Muscle of leg (tissue), 11 donors: ENCODE data around the gene NSDHL. TPM values are rescaled to one million over a fixed set of nuclear protein-coding genes. Genes with fewer than 3 reads are reported as not detected.
A peak's percentile ranks its signal among the peaks of the same experiment; 100 is the strongest.

Source experiments
- DNase-seq: peaks from one replicate; pipeline ENCODE4 v3.0.0; 2013
- H3K27ac ChIP-seq: one replicate; pipeline ENCODE4 v1.5.1; 2013; ENCODE audit warnings: mild to moderate bottlenecking, low read length, control low read depth
- H3K27me3 ChIP-seq: one replicate; pipeline ENCODE4 v1.6.1; 2013; ENCODE audit warnings: low read length; ENCODE audit not compliant: control insufficient read depth, insufficient read depth
- H3K36me3 ChIP-seq: one replicate; pipeline ENCODE4 v1.6.1; 2013; ENCODE audit warnings: low read length; ENCODE audit not compliant: control insufficient read depth, insufficient read depth
- H3K4me1 ChIP-seq: one replicate; pipeline ENCODE4 v1.6.1; 2013; ENCODE audit warnings: low read length; ENCODE audit not compliant: control insufficient read depth, insufficient read depth
- H3K4me3 ChIP-seq: one replicate; pipeline ENCODE4 v1.5.1; 2013; ENCODE audit warnings: low read length, control low read depth
- H3K9me3 ChIP-seq: replicated peaks from 2 replicates; pipeline ENCODE4 v1.6.1; 2013; ENCODE audit warnings: low read depth, low read length; ENCODE audit not compliant: control insufficient read depth
- WGBS: methylation state at CpG from one replicate; pipeline ENCODE4 v1.1.5; 2013; ENCODE audit warnings: missing lambda C conversion rate; ENCODE audit not compliant: insufficient coverage; 5-methylcytosine and 5-hydroxymethylcytosine counted together
- polyA plus RNA-seq, 8 donors: library from polyadenylated mRNA; unstranded; fragments of 120-200 nt; gene quantifications; one replicate each; pipeline versions ENCODE4 v1.2.1 to v1.2.3, GENCODE V29; 2013; ENCODE audit warnings: inconsistent platforms in 1 of 8, low replicate concordance in 1 of 8; ENCODE audit not compliant: insufficient read length in 8 of 8, insufficient read depth in 1 of 8
- total RNA-seq: library from RNA; stranded (reverse); fragments of 120-200 nt; gene quantifications from one replicate; pipeline ENCODE4 v1.2.4, GENCODE V29; 2013

NSDHL gene
- total and polyA plus RNA-seq, 9 donors = 6.8 to 18.1 (median 13.5) TPM

- DNase-seq = peak; percentile 28
- no peaks in the 10 kb centered on the region for H3K4me1 ChIP-seq
- H3K36me3 ChIP-seq = peaks cover 27% of the 10 kb centered on the region
- 82% methylated on average over 17 of the region's 17 CpGs for WGBS
- H3K27me3 ChIP-seq = peaks cover 4% of the 10 kb centered on the region
- H3K27ac ChIP-seq = no peak overlapping the region
- no peaks in the 10 kb centered on the region for H3K9me3 ChIP-seq
- H3K4me3 ChIP-seq = no peak overlapping the region
These were observed 34.5 kb downstream of the NSDHL start for GRCh38 chrX:152865232-152865920.

- peaks cover 30% of the 10 kb centered on the region for H3K36me3 ChIP-seq
- H3K9me3 ChIP-seq = no peaks in the 10 kb centered on the region
These were observed 35.5 kb downstream of the NSDHL start for GRCh38 chrX:152866386-152866785.

GRCh38 chrX:152869972-152870371 lies 39.1 kb downstream of the NSDHL start:
- H3K4me3 ChIP-seq = no peak overlapping the region
- H3K27me3 ChIP-seq = peaks cover 6% of the 10 kb centered on the region
- H3K36me3 ChIP-seq = peaks cover 18% of the 10 kb centered on the region
- H3K27ac ChIP-seq = no peak overlapping the region
- DNase-seq = no peak
- H3K4me1 ChIP-seq = no peaks in the 10 kb centered on the region
- WGBS = 87% methylated on average over 4 of the region's 7 CpGs
- no peaks in the 10 kb centered on the region for H3K9me3 ChIP-seq

More at GRCh38 chrX:152866386-152866785, 35.5 kb downstream of the NSDHL start:
- no peak overlapping the region for H3K27ac ChIP-seq
- H3K4me3 ChIP-seq = no peak overlapping the region
- no peak for DNase-seq
- H3K4me1 ChIP-seq = no peaks in the 10 kb centered on the region
- WGBS = 84% methylated on average over 5 of the region's 5 CpGs
- peaks cover 9% of the 10 kb centered on the region for H3K27me3 ChIP-seq

GRCh38 chrX:152871260-152871659 lies 40.4 kb downstream of the NSDHL start:
- DNase-seq = no peak
- H3K4me3 ChIP-seq = no peak overlapping the region
- H3K27ac ChIP-seq = no peak overlapping the region
- H3K4me1 ChIP-seq = no peaks in the 10 kb centered on the region
- peaks cover 9% of the 10 kb centered on the region for H3K27me3 ChIP-seq
- peaks cover 12% of the 10 kb centered on the region for H3K36me3 ChIP-seq
- H3K9me3 ChIP-seq = no peaks in the 10 kb centered on the region
- WGBS = 81% methylated on average over 9 of the region's 9 CpGs

GRCh38 chrX:152872522-152872921 lies 41.7 kb downstream of the NSDHL start:
- H3K36me3 ChIP-seq = peaks cover 8% of the 10 kb centered on the region
- DNase-seq = no peak
- 83% methylated on average over 1 of the region's 2 CpGs for WGBS
- peaks cover 9% of the 10 kb centered on the region for H3K27me3 ChIP-seq
- no peaks in the 10 kb centered on the region for H3K4me1 ChIP-seq
- no peak overlapping the region for H3K27ac ChIP-seq
- no peaks in the 10 kb centered on the region for H3K9me3 ChIP-seq
- H3K4me3 ChIP-seq = no peak overlapping the region

- no peak for DNase-seq
- no peaks in the 10 kb centered on the region for H3K9me3 ChIP-seq
- no peak overlapping the region for H3K27ac ChIP-seq
- no peak overlapping the region for H3K4me3 ChIP-seq
- WGBS = 88% methylated on average over 2 of the region's 2 CpGs
- peaks cover 9% of the 10 kb centered on the region for H3K27me3 ChIP-seq
- H3K36me3 ChIP-seq = peaks cover 8% of the 10 kb centered on the region
- no peaks in the 10 kb centered on the region for H3K4me1 ChIP-seq
These were observed 42.5 kb downstream of the NSDHL start for GRCh38 chrX:152873361-152873760.

GRCh38 chrX:152876931-152877840 lies 46.3 kb downstream of the NSDHL start:
- H3K4me3 ChIP-seq = no peak overlapping the region
- 83% methylated on average over 8 of the region's 10 CpGs for WGBS

GRCh38 chrX:152878976-152879755 lies 48.3 kb downstream of the NSDHL start:
- DNase-seq = no peak
- H3K27ac ChIP-seq = no peak overlapping the region
- no peaks in the 10 kb centered on the region for H3K4me1 ChIP-seq
- H3K4me3 ChIP-seq = no peak overlapping the region
- no peaks in the 10 kb centered on the region for H3K36me3 ChIP-seq
- peaks cover 9% of the 10 kb centered on the region for H3K27me3 ChIP-seq
- 75% methylated on average over 11 of the region's 16 CpGs for WGBS
- no peaks in the 10 kb centered on the region for H3K9me3 ChIP-seq

More at GRCh38 chrX:152876931-152877840, 46.3 kb downstream of the NSDHL start:
- Histone ChIP-seq H3K36me3 (no peaks in the 10 kb centered on the region), H3K4me1 (no peaks in the 10 kb centered on the region), H3K9me3 (no peaks in the 10 kb centered on the region), H3K27me3 (peaks cover 5% of the 10 kb centered on the region), H3K27ac (no peak overlapping the region)
- no peak for DNase-seq

GRCh38 chrX:152881289-152881688 lies 50.4 kb downstream of the NSDHL start:
- Histone ChIP-seq H3K27me3 (peaks cover 10% of the 10 kb centered on the region), H3K9me3 (no peaks in the 10 kb centered on the region), H3K27ac (no peak overlapping the region), H3K36me3 (no peaks in the 10 kb centered on the region), H3K4me3 (no peak overlapping the region), H3K4me1 (no peaks in the 10 kb centered on the region)
- WGBS = no CpG with 5 or more reads among the region's 2 CpGs
- DNase-seq = no peak

GRCh38 chrX:152884171-152884570 lies 53.3 kb downstream of the NSDHL start:
- WGBS = 40% methylated on average over 4 of the region's 6 CpGs
- H3K27ac ChIP-seq = no peak overlapping the region
- H3K9me3 ChIP-seq = no peaks in the 10 kb centered on the region
- H3K4me1 ChIP-seq = no peaks in the 10 kb centered on the region
- H3K4me3 ChIP-seq = no peak overlapping the region
- no peak for DNase-seq
- peaks cover 10% of the 10 kb centered on the region for H3K27me3 ChIP-seq
- no peaks in the 10 kb centered on the region for H3K36me3 ChIP-seq
